Activated T-cell treated with anti-CD3 and anti-CD28 coated beads for 1 hour (primary cell): Measurements from ENCODE around the gene NT5C2.
"Not testable (repeated sequence)": the region's sequence is repeated elsewhere in the genome, so short reads cannot be mapped to it uniquely, and the experiment has no call there.

Experiments used
- DNase-seq: peaks from one replicate; pipeline ENCODE4 v3.0.0-alpha.2; 2020; ENCODE audit warnings: low read depth

Gene NT5C2

GRCh38 chr10:103086261-103086660 lies 106.8 kb downstream of the NT5C2 start:
- DNase-seq: no peak

GRCh38 chr10:103083977-103084320 lies 109.1 kb downstream of the NT5C2 start:
- no peak for DNase-seq

- DNase-seq: no peak
Measured at GRCh38 chr10:103083266-103083976, 109.7 kb downstream of the NT5C2 start.

- no peak for DNase-seq
Measured at GRCh38 chr10:103082683-103083082, 110.4 kb downstream of the NT5C2 start.

DNA sequence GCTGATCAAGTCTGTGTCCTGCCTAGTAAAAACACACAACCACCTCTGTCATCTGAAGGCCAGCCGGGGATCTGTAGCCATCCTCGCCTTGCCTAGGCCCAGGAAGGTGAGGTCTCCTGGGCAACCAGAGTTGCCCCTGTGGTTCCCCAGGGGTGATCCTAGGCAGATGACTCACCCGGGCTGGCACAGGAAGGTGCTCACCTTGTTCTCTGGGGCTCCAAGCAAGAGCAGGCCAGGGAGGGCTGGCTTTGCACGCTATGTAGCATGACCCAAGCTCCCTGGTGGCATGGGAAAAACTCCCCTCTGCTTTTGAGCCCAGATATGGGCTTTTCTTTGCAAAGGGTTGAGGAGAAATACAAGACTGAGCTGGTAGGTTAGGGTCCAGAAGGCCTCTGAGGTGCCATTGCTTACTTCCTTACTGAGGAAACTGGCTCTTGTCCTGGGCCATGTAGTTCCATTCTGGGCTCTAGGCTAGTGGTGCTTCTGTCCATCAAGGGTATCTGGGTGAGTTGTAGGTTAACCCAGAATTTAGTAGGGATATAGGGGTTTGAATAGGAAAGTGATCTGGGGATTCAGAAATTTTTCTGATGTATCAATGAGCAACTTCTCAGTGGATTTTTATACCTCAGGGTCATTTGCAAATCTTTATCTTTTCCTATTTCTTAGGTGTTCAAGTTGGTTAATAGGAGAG lies 112.0 kb downstream of the NT5C2 start:
- no peak for DNase-seq

GRCh38 chr10:103079946-103080345 lies 113.1 kb downstream of the NT5C2 start:
- no peak for DNase-seq

GRCh38 chr10:103079100-103079499 lies 114.0 kb downstream of the NT5C2 start:
- no peak for DNase-seq

DNA sequence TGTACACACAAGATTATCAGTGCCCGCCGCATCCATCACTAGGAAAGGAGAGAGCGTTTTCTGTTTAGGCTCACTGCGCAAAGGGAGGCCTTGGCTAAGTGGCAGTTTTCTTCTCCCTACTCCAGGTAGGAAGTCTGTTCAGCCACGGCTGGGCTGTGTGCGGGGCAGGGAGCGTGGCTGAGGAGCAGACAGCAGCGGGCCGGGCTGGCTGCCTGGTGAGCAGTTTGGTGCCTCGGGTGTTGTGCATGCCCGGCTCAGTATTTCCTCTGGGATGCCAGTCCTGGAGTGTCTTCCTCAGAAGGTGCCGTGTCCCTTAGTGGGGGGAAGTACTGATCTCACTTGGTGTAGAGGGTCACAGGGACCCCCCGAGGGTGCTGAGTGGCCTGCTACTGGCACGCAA lies 114.4 kb downstream of the NT5C2 start:
- DNase-seq: no peak

DNA sequence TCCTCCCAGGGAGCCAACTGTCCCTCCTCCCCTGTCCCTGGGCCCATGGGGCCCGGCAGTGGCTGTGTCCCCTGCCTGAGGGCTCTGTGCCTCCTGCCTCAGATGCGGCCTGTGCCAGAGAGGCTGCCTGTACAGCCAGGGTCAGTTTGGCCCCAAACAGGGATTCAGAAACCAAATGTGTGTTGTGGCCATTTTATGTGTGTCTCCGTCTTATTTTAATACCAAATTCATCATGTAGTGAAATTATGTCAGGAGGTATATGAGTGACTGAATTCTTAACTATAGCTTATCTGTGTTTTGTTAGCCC lies 114.8 kb downstream of the NT5C2 start:
- no peak for DNase-seq

DNA sequence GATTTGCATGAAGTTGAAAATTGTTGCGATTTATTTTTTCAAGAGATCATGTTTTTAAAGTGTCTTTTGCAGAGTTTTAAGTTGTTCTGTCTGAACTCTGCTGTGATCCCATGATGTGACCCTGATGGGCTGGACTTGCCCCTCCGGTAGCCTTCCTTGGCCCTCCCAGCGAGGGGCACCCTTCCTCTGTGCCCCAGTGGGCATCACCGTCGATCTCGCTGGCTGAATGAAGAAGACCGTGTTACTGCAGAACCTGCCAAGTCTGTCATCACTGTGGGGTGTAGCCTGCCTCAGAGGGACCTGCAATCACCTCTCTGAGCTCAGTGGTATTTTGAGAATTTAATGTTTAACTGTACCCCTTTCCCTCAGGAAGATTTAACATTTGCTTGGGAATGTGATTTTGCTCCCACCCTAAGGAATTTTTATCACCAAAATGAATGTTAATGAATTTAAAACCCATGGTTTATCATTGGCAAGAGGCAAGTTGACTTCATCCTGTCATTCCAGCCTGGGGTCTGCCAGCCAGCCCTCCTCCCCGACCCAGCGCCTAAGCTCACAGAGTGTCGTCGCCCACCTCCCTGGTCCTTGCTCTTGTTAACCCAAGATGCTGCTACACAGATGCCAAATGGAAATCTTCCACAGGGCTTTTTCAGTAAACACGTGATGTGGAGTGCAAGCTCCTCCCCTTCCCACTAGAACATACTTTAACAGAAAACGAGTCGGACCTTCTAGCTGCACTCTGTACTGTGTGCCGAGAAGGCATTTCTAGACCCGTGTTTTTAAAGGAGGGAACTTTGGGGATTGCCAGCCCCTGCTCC lies 115.4 kb downstream of the NT5C2 start:
- DNase-seq: no peak

DNA sequence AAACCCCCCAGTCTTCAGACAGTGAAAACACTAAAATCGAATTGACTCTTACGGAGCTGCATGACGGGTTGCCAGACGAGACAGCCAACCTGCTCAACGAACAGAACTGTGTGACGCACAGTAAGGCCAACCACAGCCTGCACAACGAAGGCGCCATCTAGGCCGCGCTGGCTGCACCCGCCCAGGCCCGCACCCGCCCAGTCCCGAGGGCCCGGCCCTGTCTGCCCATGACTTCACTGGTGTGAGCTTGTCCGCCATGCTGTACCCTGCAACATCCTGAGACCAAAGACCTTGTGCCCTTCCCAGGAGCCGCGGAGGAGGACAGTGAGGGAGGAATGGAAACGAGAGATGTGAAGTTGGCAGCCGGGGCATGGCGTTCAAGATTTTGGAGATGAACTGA lies 116.1 kb downstream of the NT5C2 start:
- DNase-seq: no peak

DNA sequence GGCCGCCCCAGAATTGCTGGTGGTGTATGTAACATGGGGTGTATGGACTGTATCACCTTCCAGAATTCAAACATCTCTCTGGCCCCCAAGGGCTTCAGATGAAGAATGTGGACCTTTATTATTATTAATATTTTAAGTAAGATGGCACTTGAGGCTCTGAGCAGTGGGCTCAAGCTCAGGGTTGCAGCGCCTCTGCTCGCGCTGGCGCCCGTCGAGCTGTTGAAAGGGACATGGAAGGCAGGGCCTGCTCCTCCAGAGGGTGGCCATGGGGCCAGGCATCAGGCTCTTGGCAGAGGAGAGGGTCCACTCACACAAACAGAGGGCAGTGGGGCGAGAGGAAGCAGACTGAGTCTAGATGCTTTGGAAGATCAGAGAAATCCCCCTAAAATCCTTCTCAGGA lies 120.2 kb downstream of the NT5C2 start:
- DNase-seq: no peak

GRCh38 chr10:103072276-103072675 lies 120.8 kb downstream of the NT5C2 start:
- DNase-seq: no peak

GRCh38 chr10:103069453-103070331 lies 123.4 kb downstream of the NT5C2 start:
- peak; percentile 58 for DNase-seq

DNA sequence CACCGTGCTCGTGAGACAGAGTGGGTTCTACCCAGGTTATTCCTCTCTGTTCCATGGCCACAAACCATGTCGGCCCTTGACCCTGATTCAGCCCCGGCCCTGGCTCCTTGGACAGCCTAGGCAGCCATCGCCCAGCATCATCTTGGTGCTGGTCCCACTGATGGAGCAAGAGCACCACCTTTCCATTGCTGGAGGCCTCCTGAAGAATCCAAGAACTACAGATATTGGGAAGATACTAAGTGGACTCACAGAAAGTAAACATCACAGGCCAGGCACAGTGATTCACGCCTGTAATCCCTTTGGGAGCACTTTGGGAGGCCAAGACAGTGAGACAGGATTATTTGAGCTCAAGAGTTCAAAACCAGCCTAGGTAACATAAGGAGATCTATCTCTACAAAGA lies 125.1 kb downstream of the NT5C2 start:
- no peak for DNase-seq

- no peak for DNase-seq
Measured at GRCh38 chr10:103067484-103067883, 125.6 kb downstream of the NT5C2 start.

GRCh38 chr10:103067099-103067477 lies 126.0 kb downstream of the NT5C2 start:
- not testable (repeated sequence) for DNase-seq

DNA sequence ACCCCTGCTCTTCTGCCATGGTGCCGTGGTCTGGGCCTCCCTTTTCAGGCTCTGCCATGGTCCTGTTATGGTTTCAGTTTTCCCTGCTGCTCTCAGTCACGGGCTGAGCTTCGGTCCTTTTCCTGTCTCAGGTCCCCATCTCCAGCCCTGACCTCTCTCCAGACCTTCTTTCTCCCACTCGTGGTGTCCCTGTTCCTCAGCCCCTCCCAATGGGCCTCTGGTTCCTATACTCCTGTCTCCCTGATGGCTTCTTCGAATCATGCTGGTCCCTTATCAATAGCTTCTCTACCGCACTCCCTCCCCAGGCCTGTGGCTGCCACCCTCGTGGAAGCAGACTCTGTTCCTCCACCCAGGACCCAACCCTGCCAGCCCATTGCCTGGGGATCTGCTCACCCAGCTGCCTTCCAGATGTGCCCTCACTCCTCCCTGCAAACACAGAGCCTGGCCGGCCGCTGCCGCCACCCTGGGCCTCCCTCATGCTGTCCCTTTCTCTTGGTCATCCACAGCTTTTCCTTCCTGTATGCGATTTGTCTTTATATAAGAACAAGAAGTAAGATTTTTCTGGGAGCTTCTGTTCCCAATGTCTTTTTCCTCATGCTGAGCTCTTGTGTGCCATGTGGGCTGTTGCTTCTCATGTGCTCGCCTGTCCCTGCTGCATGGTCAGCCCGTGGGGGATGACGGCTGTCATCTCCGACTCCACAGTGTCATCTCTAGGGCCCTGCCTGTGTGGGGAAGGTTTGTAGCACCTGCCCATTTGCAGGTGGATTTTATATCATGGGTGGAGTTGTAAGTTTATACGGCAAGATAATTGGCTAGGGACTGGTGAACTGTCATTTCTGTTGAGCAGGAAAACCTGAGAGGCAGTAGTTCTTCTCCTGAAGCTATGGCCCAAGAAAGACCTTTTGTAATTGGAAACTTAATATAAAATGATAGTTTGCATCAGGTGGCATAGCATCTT lies 126.7 kb downstream of the NT5C2 start:
- DNase-seq: no peak

GRCh38 chr10:103064956-103065355 lies 128.1 kb downstream of the NT5C2 start:
- DNase-seq: no peak

GRCh38 chr10:103062854-103063590 lies 130.1 kb downstream of the NT5C2 start:
- no peak for DNase-seq
